ENCODE results near the gene EPM2A.

GRCh38 chr6:145608850-145609249, 126.5 kb downstream of the EPM2A start:
- TF ChIP-seq CTCF (IDR thresholded peaks at IDR 0.05) (no peak), POLR2A (IDR thresholded peaks at IDR 0.05) (no peak)
